ENCODE measurements around the gene MEG3. TPM values are rescaled to one million over a fixed set of nuclear protein-coding genes. Genes with fewer than 3 reads are reported as not detected.

MEG3 gene
- total RNA-seq, 1 experiment from 2014 or later = 62.4 TPM

- ATAC-seq (no peak), DNase-seq (ENCODE audit: low read depth, low spot score) (no peak)
- Histone ChIP-seq H3K4me1 (ENCODE audit: control insufficient read depth, insufficient read depth, low read length) (no peaks in the 10 kb centered on the region), H3K27ac (ENCODE audit: low read length) (no peak overlapping the region), H3K27me3 (ENCODE audit: control insufficient read depth, insufficient read depth, low read length) (no peaks in the 10 kb centered on the region), H3K4me3 (ENCODE audit: low read depth in 2 of 2, low read length in 2 of 2) (no peak overlapping the region), H3K36me3 (ENCODE audit: control insufficient read depth, insufficient read depth, low read length) (no peaks in the 10 kb centered on the region), H3K9me3 (ENCODE audit: control insufficient read depth, insufficient read depth, low read depth, low read length) (no peaks in the 10 kb centered on the region)
- BruUV-seq (replicated peaks) = no TSS peak
- intact Hi-C loops (cut with micrococcal nuclease; ENCODE audit: unreplicated experiment) (no loop called here), in situ Hi-C loops (cut with HindIII; ENCODE audit: low pct_unique_long_range_greater_than_20kb, low sequenced_read_pairs) (no loop called here)
- ChIA-PET POLR2A (no interaction called here), CTCF (no interaction called here)
- TF ChIP-seq SIN3A (IDR thresholded peaks at IDR 0.05; ENCODE audit: borderline replicate concordance, insufficient read depth, low read depth, low read length) (no peak), POLR2AphosphoS5 (IDR thresholded peaks at IDR 0.05; ENCODE audit: low read depth, low read length) (no peak), TCF7L2 (IDR thresholded peaks at IDR 0.05; ENCODE audit: low read depth, low read length) (no peak)
- TF ChIP-seq, protein P1, sequence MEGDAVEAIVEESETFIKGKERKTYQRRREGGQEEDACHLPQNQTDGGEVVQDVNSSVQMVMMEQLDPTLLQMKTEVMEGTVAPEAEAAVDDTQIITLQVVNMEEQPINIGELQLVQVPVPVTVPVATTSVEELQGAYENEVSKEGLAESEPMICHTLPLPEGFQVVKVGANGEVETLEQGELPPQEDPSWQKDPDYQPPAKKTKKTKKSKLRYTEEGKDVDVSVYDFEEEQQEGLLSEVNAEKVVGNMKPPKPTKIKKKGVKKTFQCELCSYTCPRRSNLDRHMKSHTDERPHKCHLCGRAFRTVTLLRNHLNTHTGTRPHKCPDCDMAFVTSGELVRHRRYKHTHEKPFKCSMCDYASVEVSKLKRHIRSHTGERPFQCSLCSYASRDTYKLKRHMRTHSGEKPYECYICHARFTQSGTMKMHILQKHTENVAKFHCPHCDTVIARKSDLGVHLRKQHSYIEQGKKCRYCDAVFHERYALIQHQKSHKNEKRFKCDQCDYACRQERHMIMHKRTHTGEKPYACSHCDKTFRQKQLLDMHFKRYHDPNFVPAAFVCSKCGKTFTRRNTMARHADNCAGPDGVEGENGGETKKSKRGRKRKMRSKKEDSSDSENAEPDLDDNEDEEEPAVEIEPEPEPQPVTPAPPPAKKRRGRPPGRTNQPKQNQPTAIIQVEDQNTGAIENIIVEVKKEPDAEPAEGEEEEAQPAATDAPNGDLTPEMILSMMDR (IDR thresholded peaks at IDR 0.05) = no peak
- TF ChIP-seq, protein P2, sequence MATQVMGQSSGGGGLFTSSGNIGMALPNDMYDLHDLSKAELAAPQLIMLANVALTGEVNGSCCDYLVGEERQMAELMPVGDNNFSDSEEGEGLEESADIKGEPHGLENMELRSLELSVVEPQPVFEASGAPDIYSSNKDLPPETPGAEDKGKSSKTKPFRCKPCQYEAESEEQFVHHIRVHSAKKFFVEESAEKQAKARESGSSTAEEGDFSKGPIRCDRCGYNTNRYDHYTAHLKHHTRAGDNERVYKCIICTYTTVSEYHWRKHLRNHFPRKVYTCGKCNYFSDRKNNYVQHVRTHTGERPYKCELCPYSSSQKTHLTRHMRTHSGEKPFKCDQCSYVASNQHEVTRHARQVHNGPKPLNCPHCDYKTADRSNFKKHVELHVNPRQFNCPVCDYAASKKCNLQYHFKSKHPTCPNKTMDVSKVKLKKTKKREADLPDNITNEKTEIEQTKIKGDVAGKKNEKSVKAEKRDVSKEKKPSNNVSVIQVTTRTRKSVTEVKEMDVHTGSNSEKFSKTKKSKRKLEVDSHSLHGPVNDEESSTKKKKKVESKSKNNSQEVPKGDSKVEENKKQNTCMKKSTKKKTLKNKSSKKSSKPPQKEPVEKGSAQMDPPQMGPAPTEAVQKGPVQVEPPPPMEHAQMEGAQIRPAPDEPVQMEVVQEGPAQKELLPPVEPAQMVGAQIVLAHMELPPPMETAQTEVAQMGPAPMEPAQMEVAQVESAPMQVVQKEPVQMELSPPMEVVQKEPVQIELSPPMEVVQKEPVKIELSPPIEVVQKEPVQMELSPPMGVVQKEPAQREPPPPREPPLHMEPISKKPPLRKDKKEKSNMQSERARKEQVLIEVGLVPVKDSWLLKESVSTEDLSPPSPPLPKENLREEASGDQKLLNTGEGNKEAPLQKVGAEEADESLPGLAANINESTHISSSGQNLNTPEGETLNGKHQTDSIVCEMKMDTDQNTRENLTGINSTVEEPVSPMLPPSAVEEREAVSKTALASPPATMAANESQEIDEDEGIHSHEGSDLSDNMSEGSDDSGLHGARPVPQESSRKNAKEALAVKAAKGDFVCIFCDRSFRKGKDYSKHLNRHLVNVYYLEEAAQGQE (IDR thresholded peaks at IDR 0.05; ENCODE audit: insufficient read depth in 1 of 2, low read depth in 2 of 2, low read length in 1 of 2) = no peak
Measured at GRCh38 chr14:100893760-100894159, 67.8 kb downstream of the MEG3 start.

- POLR2A ChIA-PET = no interaction called here
- in situ Hi-C loops (cut with HindIII; ENCODE audit: low pct_unique_long_range_greater_than_20kb, low sequenced_read_pairs) = no loop called here
- Histone ChIP-seq H3K4me1 (ENCODE audit: control insufficient read depth, insufficient read depth, low read length) (no peaks in the 10 kb centered on the region), H3K36me3 (ENCODE audit: control insufficient read depth, insufficient read depth, low read length) (no peaks in the 10 kb centered on the region), H3K27me3 (ENCODE audit: control insufficient read depth, insufficient read depth, low read length) (no peaks in the 10 kb centered on the region), H3K27ac (ENCODE audit: low read length) (no peak overlapping the region), H3K4me3 (ENCODE audit: low read depth in 2 of 2, low read length in 2 of 2) (no peak overlapping the region), H3K9me3 (ENCODE audit: control insufficient read depth, insufficient read depth, low read depth, low read length) (no peaks in the 10 kb centered on the region)
- DNase-seq (ENCODE audit: low read depth, low spot score) (no peak), ATAC-seq (no peak)
- CTCF ChIA-PET = no interaction called here
- intact Hi-C loops (cut with micrococcal nuclease; ENCODE audit: unreplicated experiment) = no loop called here
- TF ChIP-seq SIN3A (IDR thresholded peaks at IDR 0.05; ENCODE audit: borderline replicate concordance, insufficient read depth, low read depth, low read length) = no peak
- TF ChIP-seq, protein P1 (IDR thresholded peaks at IDR 0.05) = no peak
- TF ChIP-seq, protein P2 (IDR thresholded peaks at IDR 0.05; ENCODE audit: insufficient read depth in 1 of 2, low read depth in 2 of 2, low read length in 1 of 2) = no peak
- no peak for TF ChIP-seq TCF7L2 (IDR thresholded peaks at IDR 0.05; ENCODE audit: low read depth, low read length)
- no TSS peak for BruUV-seq (replicated peaks)
Measured at GRCh38 chr14:100894416-100894815, 68.5 kb downstream of the MEG3 start.

All from Panc1 (cell line).